ENCODE results near the gene TMEM198. TPM values are rescaled to one million over a fixed set of nuclear protein-coding genes. Genes with fewer than 3 reads are reported as not detected.

The TMEM198 gene
- total RNA-seq, 6 experiments from 2014 or later, result 0.68 to 3.2 (median 1.2) TPM

GRCh38 chr2:219551441-219552381, 7.9 kb downstream of the TMEM198 start:
- Histone ChIP-seq H3K36me3 (no peaks in the 10 kb centered on the region), H3K27ac (no peak overlapping the region), H3K4me3 (peak overlapping the region; percentile 52 to 65 (median 65)), H3K4me1 (peaks cover 0 to 10% (median 0%) of the 10 kb centered on the region in 4 donors), H3K9me3 (no peaks in the 10 kb centered on the region), H3K27me3 (no peaks in the 10 kb centered on the region)
- WGBS (ENCODE audit: insufficient coverage, low coverage, low lambda C conversion rate, missing lambda C conversion rate), result 10% methylated on average over 3 of the region's 54 CpGs
- intact Hi-C loops (cut with DNase I), result no loop called here
- no peak for TF ChIP-seq POLR2A (IDR thresholded peaks at IDR 0.05)
- TF ChIP-seq CTCF (IDR thresholded peaks at IDR 0.05), result no peak
- peak in 3 of 4 donors; percentile 4 to 5 (median 4) for ATAC-seq
- DNase-seq, result no peak

- ATAC-seq, result peak; percentile 94 to 97 (median 96)
- peak; percentile 86 to 90 (median 87) for DNase-seq
- TF ChIP-seq POLR2A (IDR thresholded peaks at IDR 0.05) (no peak), CTCF (IDR thresholded peaks at IDR 0.05) (no peak)
- intact Hi-C loops (cut with DNase I), result no loop called here
- Histone ChIP-seq H3K27me3 (no peaks in the 10 kb centered on the region), H3K4me3 (peak overlapping the region; percentile 52 to 65 (median 65)), H3K36me3 (no peaks in the 10 kb centered on the region), H3K9me3 (no peaks in the 10 kb centered on the region), H3K4me1 (peaks cover 0 to 10% (median 0%) of the 10 kb centered on the region in 4 donors), H3K27ac (no peak overlapping the region)
- 3% methylated on average over 15 of the region's 99 CpGs for WGBS (ENCODE audit: insufficient coverage, low coverage, low lambda C conversion rate, missing lambda C conversion rate)
These were observed 8.7 kb downstream of the TMEM198 start for GRCh38 chr2:219552382-219553167.

GRCh38 chr2:219553168-219553417, 9.3 kb downstream of the TMEM198 start:
- Histone ChIP-seq H3K36me3 (no peaks in the 10 kb centered on the region), H3K27ac (no peak overlapping the region), H3K4me3 (peak overlapping the region; percentile 52 to 65 (median 65)), H3K4me1 (peaks cover 0 to 10% (median 0%) of the 10 kb centered on the region in 4 donors), H3K27me3 (no peaks in the 10 kb centered on the region), H3K9me3 (no peaks in the 10 kb centered on the region)
- TF ChIP-seq POLR2A (IDR thresholded peaks at IDR 0.05), result no peak
- no peak for TF ChIP-seq CTCF (IDR thresholded peaks at IDR 0.05)
- intact Hi-C loops (cut with DNase I), result no loop called here
- ATAC-seq, result no peak
- DNase-seq, result no peak
- WGBS (ENCODE audit: insufficient coverage, low coverage, low lambda C conversion rate, missing lambda C conversion rate), result 33% methylated on average over 4 of the region's 7 CpGs

GRCh38 chr2:219553463-219553963, 9.7 kb downstream of the TMEM198 start:
- DNase-seq (no peak), ATAC-seq (no peak)
- Histone ChIP-seq H3K9me3 (no peaks in the 10 kb centered on the region), H3K27me3 (no peaks in the 10 kb centered on the region), H3K4me3 (no peak overlapping the region), H3K36me3 (no peaks in the 10 kb centered on the region), H3K4me1 (peaks cover 0 to 10% (median 0%) of the 10 kb centered on the region in 4 donors), H3K27ac (no peak overlapping the region)
- intact Hi-C loops (cut with DNase I), result no loop called here
- 83% methylated on average over 9 of the region's 12 CpGs for WGBS (ENCODE audit: insufficient coverage, low coverage, low lambda C conversion rate, missing lambda C conversion rate)
- no peak for TF ChIP-seq CTCF (IDR thresholded peaks at IDR 0.05)
- TF ChIP-seq POLR2A (IDR thresholded peaks at IDR 0.05), result no peak

All from right lobe of liver (tissue), 6 donors.